Measurements from ENCODE around the gene CCNK. TPM values are rescaled to one million over a fixed set of nuclear protein-coding genes. Genes with fewer than 3 reads are reported as not detected.

Gene CCNK
- total RNA-seq, 4 donors from 2014 or later, result 17.4 to 43.2 (median 34.4) TPM

DNA sequence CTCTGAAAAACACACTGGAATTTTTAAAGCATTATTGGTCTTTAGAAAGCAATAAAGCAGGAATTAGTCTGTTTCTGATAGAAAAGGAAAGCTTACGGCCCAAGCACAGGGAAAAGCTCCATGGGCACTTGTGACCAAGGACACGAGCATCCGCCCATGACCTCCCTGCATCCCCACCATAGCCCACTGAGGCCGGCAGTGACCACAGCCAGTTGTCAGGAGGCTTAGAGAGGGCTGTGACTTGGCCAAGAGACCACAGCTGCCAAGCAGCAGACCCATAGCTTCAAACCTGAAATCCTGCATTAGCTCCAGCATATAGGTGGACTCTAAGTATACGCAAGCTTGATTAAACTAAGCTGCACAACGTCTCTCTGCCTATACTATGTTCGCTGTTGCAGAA, 9.5 kb upstream of the CCNK start:
- Histone ChIP-seq H3K4me1 (no peaks in the 10 kb centered on the region), H3K4me3 (no peak overlapping the region), H3K27ac (no peak overlapping the region), H3K27me3 (no peaks in the 10 kb centered on the region), H3K36me3 (no peaks in the 10 kb centered on the region), H3K9me3 (no peaks in the 10 kb centered on the region)
- intact Hi-C loops (cut with DNase I; ENCODE audit: low total_unique reads), result no loop called here
- DNase-seq, result no peak
- no peak for TF ChIP-seq POLR2A (IDR thresholded peaks at IDR 0.05)
- TF ChIP-seq, protein P1, sequence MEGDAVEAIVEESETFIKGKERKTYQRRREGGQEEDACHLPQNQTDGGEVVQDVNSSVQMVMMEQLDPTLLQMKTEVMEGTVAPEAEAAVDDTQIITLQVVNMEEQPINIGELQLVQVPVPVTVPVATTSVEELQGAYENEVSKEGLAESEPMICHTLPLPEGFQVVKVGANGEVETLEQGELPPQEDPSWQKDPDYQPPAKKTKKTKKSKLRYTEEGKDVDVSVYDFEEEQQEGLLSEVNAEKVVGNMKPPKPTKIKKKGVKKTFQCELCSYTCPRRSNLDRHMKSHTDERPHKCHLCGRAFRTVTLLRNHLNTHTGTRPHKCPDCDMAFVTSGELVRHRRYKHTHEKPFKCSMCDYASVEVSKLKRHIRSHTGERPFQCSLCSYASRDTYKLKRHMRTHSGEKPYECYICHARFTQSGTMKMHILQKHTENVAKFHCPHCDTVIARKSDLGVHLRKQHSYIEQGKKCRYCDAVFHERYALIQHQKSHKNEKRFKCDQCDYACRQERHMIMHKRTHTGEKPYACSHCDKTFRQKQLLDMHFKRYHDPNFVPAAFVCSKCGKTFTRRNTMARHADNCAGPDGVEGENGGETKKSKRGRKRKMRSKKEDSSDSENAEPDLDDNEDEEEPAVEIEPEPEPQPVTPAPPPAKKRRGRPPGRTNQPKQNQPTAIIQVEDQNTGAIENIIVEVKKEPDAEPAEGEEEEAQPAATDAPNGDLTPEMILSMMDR (IDR thresholded peaks at IDR 0.05), result no peak

GRCh38 chr14:99472937-99473336, 8.3 kb upstream of the CCNK start:
- Histone ChIP-seq H3K27ac (no peak overlapping the region), H3K27me3 (no peaks in the 10 kb centered on the region), H3K4me3 (no peak overlapping the region), H3K9me3 (no peaks in the 10 kb centered on the region), H3K36me3 (no peaks in the 10 kb centered on the region), H3K4me1 (no peaks in the 10 kb centered on the region)
- TF ChIP-seq POLR2A (IDR thresholded peaks at IDR 0.05), result no peak
- TF ChIP-seq, protein P1 (IDR thresholded peaks at IDR 0.05), result no peak
- intact Hi-C loops (cut with DNase I; ENCODE audit: low total_unique reads), result no loop called here
- DNase-seq, result no peak

GRCh38 chr14:99473458-99473857, 7.8 kb upstream of the CCNK start:
- no peak for DNase-seq
- no peaks in the 10 kb centered on the region for H3K27me3 ChIP-seq
- no peaks in the 10 kb centered on the region for H3K36me3 ChIP-seq
- intact Hi-C loops (cut with DNase I; ENCODE audit: low total_unique reads), result no loop called here
- no peaks in the 10 kb centered on the region for H3K4me1 ChIP-seq
- no peak overlapping the region for H3K4me3 ChIP-seq
- H3K9me3 ChIP-seq, result no peaks in the 10 kb centered on the region
- no peak overlapping the region for H3K27ac ChIP-seq
- TF ChIP-seq, protein P1 (IDR thresholded peaks at IDR 0.05), result no peak
- no peak for TF ChIP-seq POLR2A (IDR thresholded peaks at IDR 0.05)

GRCh38 chr14:99475179-99475578, 6.0 kb upstream of the CCNK start:
- H3K36me3 ChIP-seq, result no peaks in the 10 kb centered on the region
- no peaks in the 10 kb centered on the region for H3K27me3 ChIP-seq
- intact Hi-C loops (cut with DNase I; ENCODE audit: low total_unique reads), result no loop called here
- H3K4me3 ChIP-seq, result no peak overlapping the region
- no peak overlapping the region for H3K27ac ChIP-seq
- peaks cover 0 to 6% of the 10 kb centered on the region in 2 donors for H3K4me1 ChIP-seq
- TF ChIP-seq POLR2A (IDR thresholded peaks at IDR 0.05), result no peak
- TF ChIP-seq, protein P1 (IDR thresholded peaks at IDR 0.05), result no peak
- H3K9me3 ChIP-seq, result no peaks in the 10 kb centered on the region
- DNase-seq, result no peak

DNA sequence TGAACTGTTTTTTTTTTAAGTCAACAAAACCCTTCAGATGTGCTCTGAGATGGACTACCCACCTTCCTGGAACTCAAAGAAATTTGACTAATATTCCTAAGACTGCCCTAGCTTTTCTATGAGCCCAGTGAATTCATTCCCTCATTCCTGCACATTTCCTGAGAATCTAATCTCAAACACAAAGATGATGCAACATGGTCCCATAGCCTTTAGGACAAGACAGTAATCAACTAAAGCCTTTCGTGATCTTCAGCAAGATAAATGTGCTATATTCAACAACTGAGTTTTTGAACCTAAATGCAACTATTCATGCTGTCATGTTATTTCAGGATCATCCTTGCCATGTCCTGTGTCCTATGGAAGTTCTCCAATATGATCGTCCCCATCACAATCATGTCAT, 5.5 kb upstream of the CCNK start:
- no peaks in the 10 kb centered on the region for H3K27me3 ChIP-seq
- peaks cover 0 to 6% of the 10 kb centered on the region in 2 donors for H3K4me1 ChIP-seq
- intact Hi-C loops (cut with DNase I; ENCODE audit: low total_unique reads), result no loop called here
- H3K36me3 ChIP-seq, result no peaks in the 10 kb centered on the region
- DNase-seq, result no peak
- H3K4me3 ChIP-seq, result no peak overlapping the region
- no peak overlapping the region for H3K27ac ChIP-seq
- no peaks in the 10 kb centered on the region for H3K9me3 ChIP-seq
- no peak for TF ChIP-seq POLR2A (IDR thresholded peaks at IDR 0.05)
- TF ChIP-seq, protein P1 (IDR thresholded peaks at IDR 0.05), result no peak

All from uterus (tissue), 4 donors.